GM03348 (cell line): ENCODE measurements around the gene PCDHGA7.
"Not testable (repeated sequence)": the region's sequence is repeated elsewhere in the genome, so short reads cannot be mapped to it uniquely, and the experiment has no call there.

Source experiments
- DNase-seq: peaks from one replicate; pipeline ENCODE4 v3.0.0; 2012; ENCODE audit warnings: low spot score

Gene PCDHGA7

GRCh38 chr5:141366016-141366896 lies 16.3 kb upstream of the PCDHGA7 start:
- DNase-seq = no peak

GRCh38 chr5:141369994-141370848 lies 12.3 kb upstream of the PCDHGA7 start, which contains the start of gene PCDHGB3:
Gene PCDHGB3, plus strand, starts transcription at chr5:141370242. Its CDS starts 153 bp downstream, at chr5:141370395.
- DNase-seq = peak; percentile 86

GRCh38 chr5:141371572-141372475 lies 10.7 kb upstream of the PCDHGA7 start:
- no peak for DNase-seq

GRCh38 chr5:141373673-141374317 lies 8.7 kb upstream of the PCDHGA7 start, which contains the start of gene PCDHGA6:
Gene PCDHGA6, plus strand, starts transcription at chr5:141373891. Its CDS starts 193 bp downstream, at chr5:141374084.
- peak; percentile 48 for DNase-seq

GRCh38 chr5:141374627-141375026 lies 7.9 kb upstream of the PCDHGA7 start:
- no peak for DNase-seq

GRCh38 chr5:141375444-141376155 lies 6.9 kb upstream of the PCDHGA7 start:
- not testable (repeated sequence) for DNase-seq

GRCh38 chr5:141383345-141383744 lies 803 bp downstream of the PCDHGA7 start:
- no peak for DNase-seq

GRCh38 chr5:141384471-141385267 lies 2.1 kb downstream of the PCDHGA7 start:
- no peak for DNase-seq

GRCh38 chr5:141387557-141388311 lies 5.2 kb downstream of the PCDHGA7 start, which contains the start of gene PCDHGB4:
Gene PCDHGB4, plus strand, starts transcription at chr5:141387698. Its CDS starts 187 bp downstream, at chr5:141387885.
- peak; percentile 57 for DNase-seq

GRCh38 chr5:141388661-141389060 lies 6.1 kb downstream of the PCDHGA7 start:
- no peak for DNase-seq

- DNase-seq = no peak
These were observed 6.9 kb downstream of the PCDHGA7 start for GRCh38 chr5:141389153-141390042.

- peak; percentile 15 for DNase-seq
These were observed 10.1 kb downstream of the PCDHGA7 start, which contains the start of gene PCDHGA8 for GRCh38 chr5:141392429-141393198. Gene PCDHGA8, plus strand, starts transcription at chr5:141392633. Its CDS starts 181 bp downstream, at chr5:141392814.

- DNase-seq = no peak
These were observed 10.7 kb downstream of the PCDHGA7 start for GRCh38 chr5:141393267-141393666.

- DNase-seq = not testable (repeated sequence)
These were observed 12.1 kb downstream of the PCDHGA7 start for GRCh38 chr5:141394401-141395187.

GRCh38 chr5:141397756-141398551 lies 15.4 kb downstream of the PCDHGA7 start, which contains the start of gene PCDHGB5:
Gene PCDHGB5, plus strand, starts transcription at chr5:141397947. Its CDS starts 181 bp downstream, at chr5:141398128.
- peak; percentile 39 for DNase-seq
